Body of pancreas (tissue), 4 donors: ENCODE data around the gene NEK11. TPM values are rescaled to one million over a fixed set of nuclear protein-coding genes. Genes with fewer than 3 reads are reported as not detected.
A peak's percentile ranks its signal among the peaks of the same experiment; 100 is the strongest.

ENCODE experiments used
- ATAC-seq: fragments of 150-250 bp; one replicate; pipeline ENCODE4 v1.9.1; 2016
- DNase-seq, 4 donors: peaks; one replicate each; pipeline ENCODE4 v3.0.0-alpha.2; 2019
- H3K27ac ChIP-seq, 4 donors: fragments of 200-600 bp; sonication (generic); 1 replicate in 3 of 4; 2 replicates in 1 of 4; pipeline versions ENCODE4 v1.5.1 to v1.6.1; 2016 to 2019; ENCODE audit warnings: mild to moderate bottlenecking in 1 of 4, mixed read lengths in 1 of 4, moderate library complexity in 1 of 4
- H3K27me3 ChIP-seq, 2 donors: fragments of 200-600 bp; sonication (generic); one replicate each; pipeline ENCODE4 v1.6.0; 2016; ENCODE audit warnings: mild to moderate bottlenecking in 1 of 2
- H3K36me3 ChIP-seq, 2 donors: fragments of 200-600 bp; sonication (generic); replicated peaks in 1 of 2; 2 replicates each; pipeline ENCODE4 v1.5.1; 2016; ENCODE audit warnings: low read depth in 2 of 2; ENCODE audit not compliant: insufficient read depth in 1 of 2
- H3K4me1 ChIP-seq: fragments of 200-600 bp; sonication (generic); one replicate; pipeline ENCODE4 v1.6.0; 2016
- H3K4me3 ChIP-seq, 2 donors: fragments of 200-600 bp; sonication (generic); 1 replicate in 1 of 2; 2 replicates in 1 of 2; pipeline ENCODE4 v1.5.1; 2016 to 2019
- H3K9me3 ChIP-seq, 3 donors: fragments of 200-600 bp; sonication (generic); 1 replicate in 2 of 3; 2 replicates in 1 of 3; pipeline ENCODE4 v1.5.1; 2016
- CTCF ChIP-seq, 7 experiments: fragments of 450-650 bp in 4 of 7; fragments of 200-600 bp in 3 of 7; sonication (generic) in 3 of 7; IDR thresholded peaks; one replicate each; pipeline ENCODE4 v1.5.1; 2016 to 2019; ENCODE audit warnings: antibody characterized with exemption in 7 of 7
- POLR2A ChIP-seq, 3 donors: fragments of 450-650 bp; IDR thresholded peaks; one replicate each; pipeline ENCODE4 v1.6.1; 2016; ENCODE audit warnings: antibody characterized with exemption in 3 of 3, mild to moderate bottlenecking in 2 of 3
- WGBS, 2 donors: methylation state at CpG; one replicate each; pipeline ENCODE4 v1.1.5; 2017; 5-methylcytosine and 5-hydroxymethylcytosine counted together
- intact Hi-C: fragments of 100-400 bp; cut with DNase I; formaldehyde crosslinking; loops from one replicate; pipeline ENCODE4 v1.15.1; 2023
- total RNA-seq, 2 donors: library from RNA; depleted of rRNA; stranded (reverse); fragments of >200 nt; gene quantifications; one replicate each; pipeline ENCODE4 v1.1.0, GENCODE V29; 2016

The NEK11 gene
- total RNA-seq, 2 donors from 2014 or later, result 3.4 to 10.2 TPM

GRCh38 chr3:131141770-131142169, 115.1 kb downstream of the NEK11 start:
- Histone ChIP-seq H3K36me3 (no peaks in the 10 kb centered on the region), H3K4me1 (no peaks in the 10 kb centered on the region), H3K27me3 (no peaks in the 10 kb centered on the region), H3K9me3 (no peaks in the 10 kb centered on the region), H3K4me3 (no peak overlapping the region), H3K27ac (no peak overlapping the region)
- TF ChIP-seq POLR2A (IDR thresholded peaks at IDR 0.05), result no peak
- TF ChIP-seq CTCF (IDR thresholded peaks at IDR 0.05), result no peak
- DNase-seq, result no peak
- intact Hi-C loops, result no loop called here
- WGBS, 2 donors, result 94 to 96% methylated on average over 2 of the region's 2 CpGs
- ATAC-seq, result no peak

GRCh38 chr3:131142580-131142979, 115.9 kb downstream of the NEK11 start:
- 76 to 93% methylated on average over 1 of the region's 1 CpG for WGBS, 2 donors
- Histone ChIP-seq H3K4me3 (no peak overlapping the region), H3K4me1 (no peaks in the 10 kb centered on the region), H3K36me3 (no peaks in the 10 kb centered on the region), H3K27me3 (no peaks in the 10 kb centered on the region), H3K27ac (no peak overlapping the region), H3K9me3 (no peaks in the 10 kb centered on the region)
- no peak for DNase-seq
- intact Hi-C loops, result no loop called here
- no peak for ATAC-seq
- TF ChIP-seq POLR2A (IDR thresholded peaks at IDR 0.05) (no peak), CTCF (IDR thresholded peaks at IDR 0.05) (no peak)

- no peaks in the 10 kb centered on the region for H3K27me3 ChIP-seq
- no peaks in the 10 kb centered on the region for H3K36me3 ChIP-seq
- H3K4me3 ChIP-seq, result no peak overlapping the region
- H3K27ac ChIP-seq, result no peak overlapping the region
- no peak for DNase-seq
- intact Hi-C loops, result no loop called here
- TF ChIP-seq POLR2A (IDR thresholded peaks at IDR 0.05), result no peak
- no peak for TF ChIP-seq CTCF (IDR thresholded peaks at IDR 0.05)
- H3K4me1 ChIP-seq, result no peaks in the 10 kb centered on the region
- 38 to 47% methylated on average over 1 of the region's 1 CpG for WGBS, 2 donors
- no peak for ATAC-seq
- no peaks in the 10 kb centered on the region for H3K9me3 ChIP-seq
Measured at GRCh38 chr3:131143802-131144201, 117.1 kb downstream of the NEK11 start.

- H3K4me1 ChIP-seq, result peaks cover 5% of the 10 kb centered on the region
- DNase-seq (no peak), ATAC-seq (no peak)
- no peak for TF ChIP-seq POLR2A (IDR thresholded peaks at IDR 0.05)
- TF ChIP-seq CTCF (IDR thresholded peaks at IDR 0.05), result no peak
- WGBS, 2 donors, result 26 to 36% methylated on average over 3 of the region's 3 CpGs
- no peak overlapping the region for H3K4me3 ChIP-seq
- H3K27ac ChIP-seq, result peak overlapping the region in 1 of 4 donors; percentile 2
- H3K27me3 ChIP-seq, result no peaks in the 10 kb centered on the region
- H3K36me3 ChIP-seq, result no peaks in the 10 kb centered on the region
- no peaks in the 10 kb centered on the region for H3K9me3 ChIP-seq
- intact Hi-C loops, result no loop called here
Measured at GRCh38 chr3:131147534-131147933, 120.9 kb downstream of the NEK11 start.

GRCh38 chr3:131158434-131158833, 131.8 kb downstream of the NEK11 start:
- no peaks in the 10 kb centered on the region for H3K36me3 ChIP-seq
- 93 to 100% methylated on average over 3 to 4 of the region's 4 CpGs for WGBS, 2 donors
- no peaks in the 10 kb centered on the region for H3K4me1 ChIP-seq
- ATAC-seq, result no peak
- no peaks in the 10 kb centered on the region for H3K27me3 ChIP-seq
- H3K9me3 ChIP-seq, result no peaks in the 10 kb centered on the region
- no peak overlapping the region for H3K4me3 ChIP-seq
- DNase-seq, result no peak
- H3K27ac ChIP-seq, result no peak overlapping the region
- TF ChIP-seq CTCF (IDR thresholded peaks at IDR 0.05) (no peak), POLR2A (IDR thresholded peaks at IDR 0.05) (no peak)
- intact Hi-C loops, result no loop called here
